Measurements from ENCODE around the gene EZR. TPM values are rescaled to one million over a fixed set of nuclear protein-coding genes. Genes with fewer than 3 reads are reported as not detected.
A peak's percentile ranks its signal among the peaks of the same experiment; 100 is the strongest.

Gene EZR
- total and polyA plus RNA-seq, 10 of the 15 experiments (the other 5 are each of a cell fraction or from before 2014, with no cell fraction given) = 79.1 to 282 (median 161) TPM

DNA sequence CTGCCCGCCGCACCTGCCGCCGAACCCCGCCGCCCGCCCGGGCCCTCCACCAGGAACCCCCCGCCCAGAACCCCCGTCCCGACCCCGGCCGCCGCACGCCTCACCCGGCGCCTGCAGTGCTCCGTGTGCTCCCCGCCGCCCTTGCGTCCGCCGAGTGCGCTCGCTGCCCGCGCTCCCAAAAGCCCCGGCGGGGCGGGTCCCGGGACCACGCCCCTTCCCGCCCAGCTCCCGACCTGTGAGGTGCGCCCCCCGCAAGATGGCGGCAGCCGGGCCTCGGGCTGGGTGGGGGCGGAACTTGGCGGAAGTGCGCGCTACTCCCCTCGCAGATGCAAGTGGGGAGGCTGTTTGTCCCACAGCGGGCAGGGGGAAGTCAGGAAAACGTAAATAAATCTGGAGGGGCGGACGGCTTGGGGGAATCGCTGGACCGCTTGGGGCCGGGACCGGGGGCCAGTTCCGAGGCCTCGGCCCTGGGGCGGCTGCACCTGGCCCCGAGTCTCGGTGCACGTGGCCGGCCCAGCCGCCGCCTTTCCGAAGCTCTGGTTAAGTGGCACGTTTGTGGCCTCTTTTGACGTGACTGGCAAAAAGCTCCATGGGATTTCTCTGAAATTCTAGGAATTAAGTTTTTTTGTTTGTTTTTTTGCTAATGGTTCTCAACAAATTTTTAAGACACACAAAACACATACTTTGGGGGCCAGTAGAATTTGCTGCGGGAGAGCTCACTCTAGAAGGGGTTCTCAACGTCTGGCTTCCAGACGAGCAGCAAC lies at the start of gene EZR (continued):
- TF ChIP-seq TARDBP (IDR thresholded peaks at IDR 0.05; ENCODE audit: borderline replicate concordance) (no peak), HDAC2 (IDR thresholded peaks at IDR 0.05) (peak; percentile 77; the same call in 1 of the 2 replicates), MTA2 (IDR thresholded peaks at IDR 0.05; ENCODE audit: low read depth) (no peak), RB1 (IDR thresholded peaks at IDR 0.05; ENCODE audit: borderline replicate concordance) (peak; percentile 54; the same call in 1 of the 2 replicates), POU2F2 (IDR thresholded peaks at IDR 0.05; ENCODE audit: borderline replicate concordance, low read depth, low read length) (peak; percentile 29; the same call in 1 of the 3 replicates), CHD2 (IDR thresholded peaks at IDR 0.05; ENCODE audit: borderline replicate concordance, low read depth, low read length) (peak; percentile 47; the same call in 1 of the 2 replicates), CEBPB (IDR thresholded peaks at IDR 0.05; ENCODE audit: borderline replicate concordance in 1 of 2, low read depth in 2 of 2, low read length in 2 of 2) (no peak), ETV6 (conservative IDR thresholded peaks at IDR 0.05 in 1 of 2, IDR thresholded peaks at IDR 0.05 in 1 of 2; ENCODE audit: borderline replicate concordance in 1 of 2, low read depth in 1 of 2) (0 out of 4 replicates have a peak, but pooled peaks of 1 of the 2 experiments have one; percentile 28), MEF2A (IDR thresholded peaks at IDR 0.05; ENCODE audit: insufficient read depth, low read depth, low read length) (no peak), HCFC1 (IDR thresholded peaks at IDR 0.05; ENCODE audit: low read length) (no peak; the same call in 1 of the 2 replicates), BRCA1 (IDR thresholded peaks at IDR 0.05; ENCODE audit: low read depth, low read length) (no peak)
- TF ChIP-seq, protein P1, sequence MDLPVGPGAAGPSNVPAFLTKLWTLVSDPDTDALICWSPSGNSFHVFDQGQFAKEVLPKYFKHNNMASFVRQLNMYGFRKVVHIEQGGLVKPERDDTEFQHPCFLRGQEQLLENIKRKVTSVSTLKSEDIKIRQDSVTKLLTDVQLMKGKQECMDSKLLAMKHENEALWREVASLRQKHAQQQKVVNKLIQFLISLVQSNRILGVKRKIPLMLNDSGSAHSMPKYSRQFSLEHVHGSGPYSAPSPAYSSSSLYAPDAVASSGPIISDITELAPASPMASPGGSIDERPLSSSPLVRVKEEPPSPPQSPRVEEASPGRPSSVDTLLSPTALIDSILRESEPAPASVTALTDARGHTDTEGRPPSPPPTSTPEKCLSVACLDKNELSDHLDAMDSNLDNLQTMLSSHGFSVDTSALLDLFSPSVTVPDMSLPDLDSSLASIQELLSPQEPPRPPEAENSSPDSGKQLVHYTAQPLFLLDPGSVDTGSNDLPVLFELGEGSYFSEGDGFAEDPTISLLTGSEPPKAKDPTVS (IDR thresholded peaks at IDR 0.05; ENCODE audit: low read depth, low read length) = no peak
- TF ChIP-seq, protein P2, sequence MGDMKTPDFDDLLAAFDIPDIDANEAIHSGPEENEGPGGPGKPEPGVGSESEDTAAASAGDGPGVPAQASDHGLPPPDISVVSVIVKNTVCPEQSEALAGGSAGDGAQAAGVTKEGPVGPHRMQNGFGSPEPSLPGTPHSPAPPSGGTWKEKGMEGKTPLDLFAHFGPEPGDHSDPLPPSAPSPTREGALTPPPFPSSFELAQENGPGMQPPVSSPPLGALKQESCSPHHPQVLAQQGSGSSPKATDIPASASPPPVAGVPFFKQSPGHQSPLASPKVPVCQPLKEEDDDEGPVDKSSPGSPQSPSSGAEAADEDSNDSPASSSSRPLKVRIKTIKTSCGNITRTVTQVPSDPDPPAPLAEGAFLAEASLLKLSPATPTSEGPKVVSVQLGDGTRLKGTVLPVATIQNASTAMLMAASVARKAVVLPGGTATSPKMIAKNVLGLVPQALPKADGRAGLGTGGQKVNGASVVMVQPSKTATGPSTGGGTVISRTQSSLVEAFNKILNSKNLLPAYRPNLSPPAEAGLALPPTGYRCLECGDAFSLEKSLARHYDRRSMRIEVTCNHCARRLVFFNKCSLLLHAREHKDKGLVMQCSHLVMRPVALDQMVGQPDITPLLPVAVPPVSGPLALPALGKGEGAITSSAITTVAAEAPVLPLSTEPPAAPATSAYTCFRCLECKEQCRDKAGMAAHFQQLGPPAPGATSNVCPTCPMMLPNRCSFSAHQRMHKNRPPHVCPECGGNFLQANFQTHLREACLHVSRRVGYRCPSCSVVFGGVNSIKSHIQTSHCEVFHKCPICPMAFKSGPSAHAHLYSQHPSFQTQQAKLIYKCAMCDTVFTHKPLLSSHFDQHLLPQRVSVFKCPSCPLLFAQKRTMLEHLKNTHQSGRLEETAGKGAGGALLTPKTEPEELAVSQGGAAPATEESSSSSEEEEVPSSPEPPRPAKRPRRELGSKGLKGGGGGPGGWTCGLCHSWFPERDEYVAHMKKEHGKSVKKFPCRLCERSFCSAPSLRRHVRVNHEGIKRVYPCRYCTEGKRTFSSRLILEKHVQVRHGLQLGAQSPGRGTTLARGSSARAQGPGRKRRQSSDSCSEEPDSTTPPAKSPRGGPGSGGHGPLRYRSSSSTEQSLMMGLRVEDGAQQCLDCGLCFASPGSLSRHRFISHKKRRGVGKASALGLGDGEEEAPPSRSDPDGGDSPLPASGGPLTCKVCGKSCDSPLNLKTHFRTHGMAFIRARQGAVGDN (IDR thresholded peaks at IDR 0.05) = peak; percentile 99
- TF ChIP-seq, protein P3, sequence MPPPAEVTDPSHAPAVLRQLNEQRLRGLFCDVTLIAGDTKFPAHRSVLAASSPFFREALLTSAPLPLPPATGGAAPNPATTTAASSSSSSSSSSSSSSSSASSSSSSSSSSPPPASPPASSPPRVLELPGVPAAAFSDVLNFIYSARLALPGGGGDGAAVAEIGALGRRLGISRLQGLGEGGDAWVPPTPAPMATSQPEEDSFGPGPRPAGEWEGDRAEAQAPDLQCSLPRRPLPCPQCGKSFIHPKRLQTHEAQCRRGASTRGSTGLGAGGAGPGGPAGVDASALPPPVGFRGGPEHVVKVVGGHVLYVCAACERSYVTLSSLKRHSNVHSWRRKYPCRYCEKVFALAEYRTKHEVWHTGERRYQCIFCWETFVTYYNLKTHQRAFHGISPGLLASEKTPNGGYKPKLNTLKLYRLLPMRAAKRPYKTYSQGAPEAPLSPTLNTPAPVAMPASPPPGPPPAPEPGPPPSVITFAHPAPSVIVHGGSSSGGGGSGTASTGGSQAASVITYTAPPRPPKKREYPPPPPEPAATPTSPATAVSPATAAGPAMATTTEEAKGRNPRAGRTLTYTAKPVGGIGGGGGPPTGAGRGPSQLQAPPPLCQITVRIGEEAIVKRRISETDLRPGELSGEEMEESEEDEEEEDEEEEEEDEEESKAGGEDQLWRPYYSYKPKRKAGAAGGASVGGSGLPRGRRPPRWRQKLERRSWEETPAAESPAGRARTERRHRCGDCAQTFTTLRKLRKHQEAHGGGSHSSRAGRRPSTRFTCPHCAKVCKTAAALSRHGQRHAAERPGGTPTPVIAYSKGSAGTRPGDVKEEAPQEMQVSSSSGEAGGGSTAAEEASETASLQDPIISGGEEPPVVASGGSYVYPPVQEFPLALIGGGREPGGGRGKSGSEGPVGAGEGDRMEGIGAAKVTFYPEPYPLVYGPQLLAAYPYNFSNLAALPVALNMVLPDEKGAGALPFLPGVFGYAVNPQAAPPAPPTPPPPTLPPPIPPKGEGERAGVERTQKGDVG (CRISPR knock-in tag; IDR thresholded peaks at IDR 0.05) = 0 out of 2 replicates have a peak, but pooled peaks have one; percentile 69
- TF ChIP-seq, protein P4, sequence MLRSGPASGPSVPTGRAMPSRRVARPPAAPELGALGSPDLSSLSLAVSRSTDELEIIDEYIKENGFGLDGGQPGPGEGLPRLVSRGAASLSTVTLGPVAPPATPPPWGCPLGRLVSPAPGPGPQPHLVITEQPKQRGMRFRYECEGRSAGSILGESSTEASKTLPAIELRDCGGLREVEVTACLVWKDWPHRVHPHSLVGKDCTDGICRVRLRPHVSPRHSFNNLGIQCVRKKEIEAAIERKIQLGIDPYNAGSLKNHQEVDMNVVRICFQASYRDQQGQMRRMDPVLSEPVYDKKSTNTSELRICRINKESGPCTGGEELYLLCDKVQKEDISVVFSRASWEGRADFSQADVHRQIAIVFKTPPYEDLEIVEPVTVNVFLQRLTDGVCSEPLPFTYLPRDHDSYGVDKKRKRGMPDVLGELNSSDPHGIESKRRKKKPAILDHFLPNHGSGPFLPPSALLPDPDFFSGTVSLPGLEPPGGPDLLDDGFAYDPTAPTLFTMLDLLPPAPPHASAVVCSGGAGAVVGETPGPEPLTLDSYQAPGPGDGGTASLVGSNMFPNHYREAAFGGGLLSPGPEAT (IDR thresholded peaks at IDR 0.05; ENCODE audit: low read depth) = peak; percentile 19; the same call in 1 of the 2 replicates
